Tibial artery (tissue), 4 donors: ENCODE results near the gene ATG12.

ENCODE experiments used
- DNase-seq, 2 donors: peaks; one replicate each; pipeline ENCODE4 v3.0.0-alpha.2; 2019
- H3K27ac ChIP-seq, 2 donors: fragments of 200-600 bp; sonication (generic) in 1 of 2; 1 replicate in 1 of 2; 2 replicates in 1 of 2; pipeline ENCODE4 v1.5.1; 2018 to 2019; ENCODE audit warnings: mild to moderate bottlenecking in 1 of 2
- H3K27me3 ChIP-seq, 2 donors: fragments of 200-600 bp; sonication (generic) in 1 of 2; one replicate each; pipeline versions ENCODE4 v1.5.1 to v1.6.0; 2016 to 2019
- H3K36me3 ChIP-seq, 3 donors: fragments of 200-600 bp; sonication (generic) in 2 of 3; one replicate each; pipeline ENCODE4 v1.5.1; 2016 to 2019; ENCODE audit warnings: mild to moderate bottlenecking in 2 of 3
- H3K4me1 ChIP-seq, 4 donors: fragments of 200-600 bp; sonication (generic) in 2 of 4; 1 replicate in 3 of 4; 2 replicates in 1 of 4; pipeline ENCODE4 v1.5.1; 2016 to 2019
- H3K4me3 ChIP-seq, 2 donors: fragments of 200-600 bp; sonication (generic) in 1 of 2; 1 replicate in 1 of 2; 2 replicates in 1 of 2; pipeline ENCODE4 v1.5.1; 2018 to 2019; ENCODE audit warnings: mild to moderate bottlenecking in 2 of 2
- H3K9me3 ChIP-seq, 3 donors: fragments of 200-600 bp; sonication (generic) in 1 of 3; one replicate each; pipeline ENCODE4 v1.5.1; 2016 to 2019
- intact Hi-C: fragments of 100-400 bp; cut with DNase I; formaldehyde crosslinking; loops from one replicate; pipeline ENCODE4 v1.15.0; 2023; ENCODE audit warnings: low total_unique reads
- TF ChIP-seq, protein P1 (sequence below), 2 experiments: fragments of 200-600 bp in 1 of 2; fragments of 450-650 bp in 1 of 2; IDR thresholded peaks; one replicate each; pipeline ENCODE4 v1.5.1; 2017 to 2019; ENCODE audit warnings: antibody characterized with exemption in 2 of 2, mild to moderate bottlenecking in 1 of 2, moderate library complexity in 1 of 2

Gene ATG12

DNA sequence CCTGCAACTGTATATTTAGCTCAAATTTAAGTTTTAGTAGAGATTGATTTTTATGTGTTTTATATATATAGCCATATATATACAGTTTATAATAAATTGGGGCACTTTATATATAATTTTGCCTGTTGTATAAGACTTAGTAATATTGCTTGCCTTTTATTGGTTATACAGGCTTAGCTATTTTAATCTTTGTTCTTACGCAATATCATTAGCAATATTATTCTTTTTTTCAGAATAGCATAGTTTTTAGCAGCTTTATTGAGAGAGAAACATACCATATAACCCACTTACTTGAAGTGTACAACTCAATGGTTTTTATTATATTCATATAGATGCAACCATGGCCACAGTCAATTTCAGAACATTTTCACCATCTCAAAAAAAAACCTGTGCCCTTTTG is 52.9 kb downstream of the ATG12 start:
- H3K4me1 ChIP-seq, result no peaks in the 10 kb centered on the region
- intact Hi-C loops, result no loop called here
- H3K4me3 ChIP-seq, result no peak overlapping the region
- no peak for DNase-seq
- no peaks in the 10 kb centered on the region for H3K36me3 ChIP-seq
- TF ChIP-seq, protein P1, sequence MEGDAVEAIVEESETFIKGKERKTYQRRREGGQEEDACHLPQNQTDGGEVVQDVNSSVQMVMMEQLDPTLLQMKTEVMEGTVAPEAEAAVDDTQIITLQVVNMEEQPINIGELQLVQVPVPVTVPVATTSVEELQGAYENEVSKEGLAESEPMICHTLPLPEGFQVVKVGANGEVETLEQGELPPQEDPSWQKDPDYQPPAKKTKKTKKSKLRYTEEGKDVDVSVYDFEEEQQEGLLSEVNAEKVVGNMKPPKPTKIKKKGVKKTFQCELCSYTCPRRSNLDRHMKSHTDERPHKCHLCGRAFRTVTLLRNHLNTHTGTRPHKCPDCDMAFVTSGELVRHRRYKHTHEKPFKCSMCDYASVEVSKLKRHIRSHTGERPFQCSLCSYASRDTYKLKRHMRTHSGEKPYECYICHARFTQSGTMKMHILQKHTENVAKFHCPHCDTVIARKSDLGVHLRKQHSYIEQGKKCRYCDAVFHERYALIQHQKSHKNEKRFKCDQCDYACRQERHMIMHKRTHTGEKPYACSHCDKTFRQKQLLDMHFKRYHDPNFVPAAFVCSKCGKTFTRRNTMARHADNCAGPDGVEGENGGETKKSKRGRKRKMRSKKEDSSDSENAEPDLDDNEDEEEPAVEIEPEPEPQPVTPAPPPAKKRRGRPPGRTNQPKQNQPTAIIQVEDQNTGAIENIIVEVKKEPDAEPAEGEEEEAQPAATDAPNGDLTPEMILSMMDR (IDR thresholded peaks at IDR 0.05), result no peak
- H3K27me3 ChIP-seq, result peaks cover 0 to 3% of the 10 kb centered on the region in 2 donors
- H3K27ac ChIP-seq, result no peak overlapping the region
- no peaks in the 10 kb centered on the region for H3K9me3 ChIP-seq

DNA sequence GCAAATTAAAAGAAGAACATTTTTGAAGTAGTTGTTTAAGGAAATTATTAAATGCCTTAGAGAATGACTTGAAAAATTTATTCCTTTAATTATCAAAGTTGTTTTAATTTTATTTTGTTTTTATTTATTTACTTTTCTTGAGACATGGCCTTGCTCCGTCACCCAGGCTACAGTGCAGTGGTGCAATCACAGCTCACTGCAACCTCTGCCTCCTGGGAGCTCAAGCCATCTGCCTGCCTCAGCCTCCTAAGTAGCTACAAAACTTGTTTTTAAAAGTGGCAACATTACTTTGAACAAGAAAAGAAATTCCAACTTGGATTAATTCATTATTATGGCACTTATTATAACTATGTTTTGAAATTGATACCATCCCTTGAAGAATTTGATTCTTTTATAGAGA is 53.9 kb downstream of the ATG12 start:
- Histone ChIP-seq H3K27ac (no peak overlapping the region), H3K9me3 (no peaks in the 10 kb centered on the region), H3K36me3 (no peaks in the 10 kb centered on the region), H3K27me3 (peaks cover 0 to 3% of the 10 kb centered on the region in 2 donors), H3K4me3 (no peak overlapping the region), H3K4me1 (no peaks in the 10 kb centered on the region)
- intact Hi-C loops, result no loop called here
- TF ChIP-seq, protein P1 (IDR thresholded peaks at IDR 0.05), result no peak
- no peak for DNase-seq

DNA sequence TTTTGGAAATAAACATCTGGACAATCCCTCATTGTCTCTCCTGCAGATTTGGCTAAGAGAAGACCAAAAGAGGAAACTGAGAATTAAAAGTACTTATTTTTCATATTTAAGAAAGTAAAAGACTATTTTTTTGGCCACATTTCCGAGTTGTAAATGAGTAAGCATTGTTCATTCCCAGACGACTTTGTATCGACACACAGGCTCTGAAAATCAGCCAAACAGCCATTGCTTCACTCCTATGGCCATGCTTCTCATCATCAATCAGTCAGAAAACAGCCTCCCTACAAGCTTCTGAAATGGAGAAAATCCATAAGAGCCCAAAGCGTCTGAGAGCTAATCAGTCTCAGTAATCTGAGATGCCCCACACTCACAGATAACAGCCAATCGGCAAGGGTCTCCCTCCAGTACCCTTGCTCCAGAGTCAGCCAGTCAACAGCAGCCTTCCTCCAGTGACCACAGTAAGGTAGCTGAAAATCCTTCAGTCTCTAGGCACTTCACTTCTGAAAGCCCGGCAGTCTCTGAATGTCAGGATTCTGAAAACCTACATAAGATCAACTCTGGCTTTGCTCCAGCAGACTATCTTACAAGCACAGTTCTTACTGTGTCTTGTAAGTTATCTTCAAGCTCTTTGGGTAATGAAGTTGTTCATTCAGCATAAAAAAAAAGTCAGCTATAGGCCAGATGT is 55.8 kb downstream of the ATG12 start:
- no peak for DNase-seq
- Histone ChIP-seq H3K4me3 (no peak overlapping the region), H3K27ac (no peak overlapping the region), H3K27me3 (no peaks in the 10 kb centered on the region), H3K36me3 (no peaks in the 10 kb centered on the region), H3K4me1 (no peaks in the 10 kb centered on the region), H3K9me3 (no peaks in the 10 kb centered on the region)
- intact Hi-C loops, result no loop called here
- TF ChIP-seq, protein P1 (IDR thresholded peaks at IDR 0.05), result no peak

DNA sequence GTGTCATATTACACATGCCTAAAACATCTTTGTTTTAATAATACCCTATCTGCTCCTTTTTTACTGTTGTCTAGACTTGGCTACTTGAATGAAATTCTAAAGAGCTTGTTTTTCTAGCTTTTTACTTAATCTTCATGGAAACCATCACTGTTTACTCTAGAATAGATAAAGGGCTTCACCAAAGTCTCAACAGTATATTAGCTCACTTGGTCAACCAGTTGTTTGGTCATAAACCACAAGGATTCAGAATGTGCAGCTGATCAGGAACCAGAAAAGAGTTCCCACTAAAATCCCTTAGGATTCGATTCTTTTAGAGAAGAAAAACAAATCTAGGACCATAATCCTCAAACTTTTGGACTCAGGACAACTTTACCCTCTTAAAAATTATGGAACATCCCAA is 62.9 kb downstream of the ATG12 start:
- intact Hi-C loops, result no loop called here
- no peak overlapping the region for H3K4me3 ChIP-seq
- H3K9me3 ChIP-seq, result no peaks in the 10 kb centered on the region
- H3K27ac ChIP-seq, result peak overlapping the region in 1 of 2 donors; percentile 12
- H3K27me3 ChIP-seq, result no peaks in the 10 kb centered on the region
- DNase-seq, result no peak
- no peaks in the 10 kb centered on the region for H3K36me3 ChIP-seq
- TF ChIP-seq, protein P1 (IDR thresholded peaks at IDR 0.05), result no peak
- H3K4me1 ChIP-seq, result peaks cover 0 to 26% (median 0%) of the 10 kb centered on the region in 4 donors
